Tibial artery (tissue), 4 donors: Measurements from ENCODE around the gene KIFBP.

Experiments used
- DNase-seq, 2 donors: peaks; one replicate each; pipeline ENCODE4 v3.0.0-alpha.2; 2019
- H3K27ac ChIP-seq, 2 donors: fragments of 200-600 bp; sonication (generic) in 1 of 2; 1 replicate in 1 of 2; 2 replicates in 1 of 2; pipeline ENCODE4 v1.5.1; 2018 to 2019; ENCODE audit warnings: mild to moderate bottlenecking in 1 of 2
- H3K27me3 ChIP-seq, 2 donors: fragments of 200-600 bp; sonication (generic) in 1 of 2; one replicate each; pipeline versions ENCODE4 v1.5.1 to v1.6.0; 2016 to 2019
- H3K36me3 ChIP-seq, 3 donors: fragments of 200-600 bp; sonication (generic) in 2 of 3; one replicate each; pipeline ENCODE4 v1.5.1; 2016 to 2019; ENCODE audit warnings: mild to moderate bottlenecking in 2 of 3
- H3K4me1 ChIP-seq, 4 donors: fragments of 200-600 bp; sonication (generic) in 2 of 4; 1 replicate in 3 of 4; 2 replicates in 1 of 4; pipeline ENCODE4 v1.5.1; 2016 to 2019
- H3K4me3 ChIP-seq, 2 donors: fragments of 200-600 bp; sonication (generic) in 1 of 2; 1 replicate in 1 of 2; 2 replicates in 1 of 2; pipeline ENCODE4 v1.5.1; 2018 to 2019; ENCODE audit warnings: mild to moderate bottlenecking in 2 of 2
- H3K9me3 ChIP-seq, 3 donors: fragments of 200-600 bp; sonication (generic) in 1 of 3; one replicate each; pipeline ENCODE4 v1.5.1; 2016 to 2019
- intact Hi-C: fragments of 100-400 bp; cut with DNase I; formaldehyde crosslinking; loops from one replicate; pipeline ENCODE4 v1.15.0; 2023; ENCODE audit warnings: low total_unique reads
- TF ChIP-seq, protein P1 (sequence below), 2 experiments: fragments of 200-600 bp in 1 of 2; fragments of 450-650 bp in 1 of 2; IDR thresholded peaks; one replicate each; pipeline ENCODE4 v1.5.1; 2017 to 2019; ENCODE audit warnings: antibody characterized with exemption in 2 of 2, mild to moderate bottlenecking in 1 of 2, moderate library complexity in 1 of 2

The KIFBP gene

DNA sequence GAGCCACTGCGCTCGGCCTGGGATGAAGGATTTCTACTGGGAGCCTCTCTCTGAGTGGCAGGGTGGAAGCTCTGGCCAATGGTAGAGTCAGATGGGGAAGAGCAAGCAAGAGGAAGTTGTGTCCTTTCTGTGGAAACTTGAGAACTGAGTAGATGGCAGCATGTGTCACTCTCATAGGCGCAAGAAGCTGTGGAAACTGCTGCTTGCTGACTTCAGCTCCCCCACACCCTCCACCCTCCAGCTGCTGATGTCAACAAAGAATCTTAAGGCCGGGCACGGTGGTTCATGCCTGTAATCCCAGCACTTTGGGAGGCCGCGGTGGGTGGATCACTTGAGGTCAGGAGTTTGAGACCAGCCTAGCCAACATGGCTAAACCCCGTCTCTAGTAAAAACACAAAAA lies 59.5 kb downstream of the KIFBP start:
- Histone ChIP-seq H3K9me3 (no peaks in the 10 kb centered on the region), H3K4me3 (no peak overlapping the region), H3K36me3 (no peaks in the 10 kb centered on the region), H3K4me1 (no peaks in the 10 kb centered on the region), H3K27ac (no peak overlapping the region), H3K27me3 (peaks cover 0 to 3% of the 10 kb centered on the region in 2 donors)
- intact Hi-C loops: no loop called here
- TF ChIP-seq, protein P1, sequence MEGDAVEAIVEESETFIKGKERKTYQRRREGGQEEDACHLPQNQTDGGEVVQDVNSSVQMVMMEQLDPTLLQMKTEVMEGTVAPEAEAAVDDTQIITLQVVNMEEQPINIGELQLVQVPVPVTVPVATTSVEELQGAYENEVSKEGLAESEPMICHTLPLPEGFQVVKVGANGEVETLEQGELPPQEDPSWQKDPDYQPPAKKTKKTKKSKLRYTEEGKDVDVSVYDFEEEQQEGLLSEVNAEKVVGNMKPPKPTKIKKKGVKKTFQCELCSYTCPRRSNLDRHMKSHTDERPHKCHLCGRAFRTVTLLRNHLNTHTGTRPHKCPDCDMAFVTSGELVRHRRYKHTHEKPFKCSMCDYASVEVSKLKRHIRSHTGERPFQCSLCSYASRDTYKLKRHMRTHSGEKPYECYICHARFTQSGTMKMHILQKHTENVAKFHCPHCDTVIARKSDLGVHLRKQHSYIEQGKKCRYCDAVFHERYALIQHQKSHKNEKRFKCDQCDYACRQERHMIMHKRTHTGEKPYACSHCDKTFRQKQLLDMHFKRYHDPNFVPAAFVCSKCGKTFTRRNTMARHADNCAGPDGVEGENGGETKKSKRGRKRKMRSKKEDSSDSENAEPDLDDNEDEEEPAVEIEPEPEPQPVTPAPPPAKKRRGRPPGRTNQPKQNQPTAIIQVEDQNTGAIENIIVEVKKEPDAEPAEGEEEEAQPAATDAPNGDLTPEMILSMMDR (IDR thresholded peaks at IDR 0.05): no peak
- DNase-seq: peak; percentile 68 to 74

DNA sequence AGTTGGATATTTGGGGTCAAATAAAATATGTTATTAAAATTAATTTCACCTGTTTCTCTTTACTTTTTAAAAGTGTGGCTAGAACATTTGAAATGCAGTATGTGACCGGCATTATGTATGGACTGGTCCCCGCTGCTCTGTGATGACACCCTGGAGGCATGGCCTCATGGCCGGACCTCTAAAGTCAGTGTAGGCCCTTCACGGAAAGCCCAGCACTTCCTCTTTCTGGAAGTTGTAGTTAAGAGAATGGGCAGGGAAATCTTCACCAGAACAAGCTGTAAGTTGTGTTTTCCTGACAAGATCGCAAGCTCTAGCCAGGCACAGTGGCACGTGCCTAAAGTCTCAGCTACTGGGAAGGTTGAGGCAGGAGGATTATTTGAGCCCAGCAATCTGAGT lies 61.0 kb downstream of the KIFBP start:
- Histone ChIP-seq H3K9me3 (no peaks in the 10 kb centered on the region), H3K4me3 (no peak overlapping the region), H3K4me1 (no peaks in the 10 kb centered on the region), H3K36me3 (no peaks in the 10 kb centered on the region), H3K27ac (no peak overlapping the region), H3K27me3 (peaks cover 0 to 5% of the 10 kb centered on the region in 2 donors)
- TF ChIP-seq, protein P1 (IDR thresholded peaks at IDR 0.05): no peak
- intact Hi-C loops: no loop called here
- DNase-seq: no peak

DNA sequence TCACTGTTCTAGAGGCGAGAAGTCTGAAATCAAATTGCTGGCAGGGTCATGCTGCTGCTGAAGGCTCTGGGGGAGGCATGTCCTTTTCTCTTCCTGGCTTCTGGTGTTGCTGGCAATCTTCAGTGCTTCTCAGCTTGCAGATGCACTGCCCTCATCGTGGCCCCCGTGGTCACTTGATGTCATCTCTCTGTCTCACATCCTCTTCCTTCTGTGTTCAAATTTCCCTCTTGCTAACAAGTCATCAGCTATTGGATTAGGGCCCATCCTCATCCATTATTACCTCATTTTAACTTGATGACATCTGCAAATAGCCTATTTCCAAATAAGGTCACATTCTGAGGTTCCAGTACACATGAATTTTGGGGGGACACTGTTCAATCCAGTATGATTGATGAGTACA lies 62.7 kb downstream of the KIFBP start:
- TF ChIP-seq, protein P1 (IDR thresholded peaks at IDR 0.05): no peak
- H3K27ac ChIP-seq: no peak overlapping the region
- H3K9me3 ChIP-seq: no peaks in the 10 kb centered on the region
- intact Hi-C loops: no loop called here
- peak; percentile 58 to 78 for DNase-seq
- no peaks in the 10 kb centered on the region for H3K4me1 ChIP-seq
- H3K4me3 ChIP-seq: no peak overlapping the region
- H3K36me3 ChIP-seq: no peaks in the 10 kb centered on the region
- H3K27me3 ChIP-seq: peaks cover 0 to 5% of the 10 kb centered on the region in 2 donors

DNA sequence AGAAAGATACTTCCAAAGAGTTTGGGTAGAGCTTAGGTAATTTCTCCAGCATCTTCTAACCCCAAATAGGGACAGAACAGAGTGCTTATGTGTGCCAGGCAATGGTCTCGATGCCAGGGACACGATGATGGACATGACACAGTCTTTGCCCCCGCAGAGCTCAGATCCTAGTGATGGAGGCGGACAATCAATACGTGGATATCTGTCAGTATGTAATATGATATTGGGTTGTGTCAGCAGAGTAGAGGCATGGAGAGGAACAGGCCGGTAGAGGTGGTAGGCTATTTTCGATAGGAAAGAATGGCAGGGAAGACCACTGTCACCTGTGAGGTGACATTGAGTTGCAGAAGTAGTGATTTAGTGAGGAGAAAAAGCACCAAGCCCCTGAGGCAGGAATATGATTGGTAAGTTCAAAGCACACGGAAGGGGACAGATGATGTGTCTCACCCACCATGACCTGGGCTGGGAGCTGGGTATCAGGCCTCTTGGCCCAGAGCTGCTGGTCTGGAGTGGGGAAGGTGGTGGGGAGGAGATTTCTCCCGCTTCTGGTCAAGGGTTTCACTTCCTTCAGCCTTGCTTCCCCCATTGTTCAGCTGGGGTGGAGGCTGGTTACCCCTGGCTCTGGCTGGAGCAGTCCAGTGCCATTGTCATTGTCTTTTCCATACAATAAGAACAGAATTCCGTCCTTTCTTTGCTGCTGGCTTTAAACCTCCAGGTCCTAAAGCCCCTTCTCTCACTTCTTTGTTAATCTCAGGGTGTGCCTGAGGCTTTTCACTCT lies 63.3 kb downstream of the KIFBP start:
- Histone ChIP-seq H3K27me3 (peaks cover 0 to 5% of the 10 kb centered on the region in 2 donors), H3K27ac (no peak overlapping the region), H3K9me3 (no peaks in the 10 kb centered on the region), H3K4me3 (no peak overlapping the region), H3K36me3 (no peaks in the 10 kb centered on the region), H3K4me1 (no peaks in the 10 kb centered on the region)
- TF ChIP-seq, protein P1 (IDR thresholded peaks at IDR 0.05): no peak
- DNase-seq: no peak
- intact Hi-C loops: no loop called here

DNA sequence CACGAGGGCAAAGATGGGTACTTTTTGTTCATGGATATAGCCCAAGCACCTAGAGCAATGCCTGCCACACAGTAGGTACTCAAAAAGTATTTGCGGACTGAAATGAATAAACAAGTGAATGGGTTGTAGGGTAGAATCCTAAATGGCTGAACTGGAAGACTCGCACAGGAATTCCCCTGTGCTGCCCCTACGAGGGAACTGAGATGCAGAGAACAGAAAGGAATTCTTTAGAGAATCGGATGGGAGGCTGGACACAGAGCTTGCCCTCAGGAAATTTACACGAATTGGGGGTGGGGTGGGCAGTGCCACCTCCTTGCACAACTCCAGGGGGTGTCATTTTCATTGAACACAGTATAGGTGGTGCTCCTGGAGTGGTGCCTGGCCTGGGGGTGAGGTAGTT lies 64.1 kb downstream of the KIFBP start:
- Histone ChIP-seq H3K4me3 (no peak overlapping the region), H3K4me1 (no peaks in the 10 kb centered on the region), H3K36me3 (no peaks in the 10 kb centered on the region), H3K27ac (no peak overlapping the region), H3K27me3 (peaks cover 0 to 5% of the 10 kb centered on the region in 2 donors), H3K9me3 (no peaks in the 10 kb centered on the region)
- DNase-seq: no peak
- TF ChIP-seq, protein P1 (IDR thresholded peaks at IDR 0.05): no peak
- intact Hi-C loops: no loop called here
